HG02588 (cell line): ENCODE measurements around the gene ZMAT5.

Experiments used
- ATAC-seq: cut with Tn5 transposase; IDR thresholded peaks from one replicate; pipeline ENCODE4 v1.9.1; 2021; ENCODE audit warnings: mild to moderate bottlenecking, moderate library complexity; ENCODE audit not compliant: unreplicated experiment

Gene ZMAT5

GRCh38 chr22:29732883-29733282 is 33.9 kb downstream of the ZMAT5 start:
- no peak for ATAC-seq

DNA sequence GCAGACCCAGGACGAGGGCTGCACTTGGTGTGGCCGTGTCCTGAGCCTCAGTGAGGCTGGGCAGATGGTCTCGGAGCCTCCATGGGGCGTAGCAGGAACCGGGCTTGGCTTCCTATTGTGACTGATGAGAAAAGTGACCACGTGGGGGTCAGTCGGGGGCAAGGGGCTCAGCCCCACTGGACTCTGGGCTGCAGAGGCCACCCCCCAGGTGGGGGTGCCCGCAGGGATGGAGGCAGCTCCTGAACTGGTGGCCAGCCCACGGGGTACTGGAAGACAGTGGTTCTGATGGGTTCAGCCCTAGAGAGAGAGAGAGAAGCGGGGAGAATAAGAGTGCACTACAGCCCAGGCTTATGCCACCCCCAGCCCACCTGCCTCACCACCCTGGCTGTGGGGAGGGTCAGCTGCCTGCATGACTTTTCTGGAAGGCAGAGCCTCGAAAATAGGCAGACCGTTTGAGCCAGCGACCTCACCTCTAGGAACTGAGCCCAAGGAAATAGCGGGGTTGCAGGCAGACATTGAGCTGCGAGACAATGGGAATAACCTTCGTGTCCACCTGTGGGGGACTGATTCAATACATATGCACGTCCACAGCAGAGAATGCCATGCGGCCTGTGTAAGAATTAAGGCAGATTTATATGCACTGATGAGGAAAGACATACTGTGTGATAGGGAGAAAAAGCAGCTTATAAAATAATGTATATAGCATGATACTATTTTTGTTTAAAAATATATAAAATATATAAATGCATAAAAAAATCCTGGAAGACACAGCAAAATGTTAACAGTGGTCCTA is 35.6 kb downstream of the ZMAT5 start:
- no peak for ATAC-seq

DNA sequence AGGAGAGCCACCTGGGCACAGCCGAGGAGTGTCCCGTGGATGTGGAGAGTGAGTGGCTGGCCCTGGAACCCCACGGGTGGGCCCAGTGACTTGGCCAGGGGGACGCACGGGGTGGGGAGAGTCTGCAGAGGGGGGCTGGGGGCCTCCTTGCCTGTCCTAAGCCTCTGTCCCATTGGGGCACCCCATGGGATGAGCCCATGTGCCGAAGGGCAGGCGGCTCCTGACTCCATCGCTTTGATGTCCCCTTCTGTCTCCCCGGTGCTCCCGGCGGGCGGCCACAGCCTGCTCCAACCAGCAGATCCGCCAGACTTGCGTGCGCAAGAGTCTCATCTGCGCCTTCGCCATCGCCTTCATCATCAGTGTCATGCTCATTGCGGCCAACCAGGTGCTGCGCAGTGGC is 37.6 kb downstream of the ZMAT5 start:
- no peak for ATAC-seq

DNA sequence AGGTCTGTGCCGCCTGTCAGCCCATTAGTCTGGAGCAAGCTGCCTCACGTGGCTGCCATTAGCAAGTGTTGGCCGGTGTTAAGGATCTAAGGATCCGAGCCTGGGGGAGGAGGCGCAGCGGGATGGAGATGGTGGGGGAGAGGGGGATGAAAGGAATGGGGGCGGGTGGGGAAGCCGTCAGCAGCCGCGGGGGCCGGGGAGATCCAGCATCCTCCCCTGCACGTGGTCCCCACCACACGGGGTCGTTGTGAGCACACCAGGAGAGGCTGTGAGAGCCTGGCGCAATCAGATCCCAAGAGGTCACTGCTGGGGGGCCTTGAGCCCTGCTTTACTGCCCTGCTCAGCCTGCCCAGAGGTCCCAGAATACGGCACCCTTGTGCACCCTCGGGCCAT is 39.7 kb downstream of the ZMAT5 start:
- no peak for ATAC-seq

- ATAC-seq, result no peak
Measured at GRCh38 chr22:29726512-29727130, 40.2 kb downstream of the ZMAT5 start.

- ATAC-seq, result no peak
Measured at GRCh38 chr22:29726106-29726505, 40.7 kb downstream of the ZMAT5 start.

GRCh38 chr22:29724843-29725242 is 42.0 kb downstream of the ZMAT5 start:
- ATAC-seq, result no peak

GRCh38 chr22:29723766-29724165 is 43.0 kb downstream of the ZMAT5 start:
- no peak for ATAC-seq

- ATAC-seq, result no peak
Measured at GRCh38 chr22:29722587-29722986, 44.2 kb downstream of the ZMAT5 start.

DNA sequence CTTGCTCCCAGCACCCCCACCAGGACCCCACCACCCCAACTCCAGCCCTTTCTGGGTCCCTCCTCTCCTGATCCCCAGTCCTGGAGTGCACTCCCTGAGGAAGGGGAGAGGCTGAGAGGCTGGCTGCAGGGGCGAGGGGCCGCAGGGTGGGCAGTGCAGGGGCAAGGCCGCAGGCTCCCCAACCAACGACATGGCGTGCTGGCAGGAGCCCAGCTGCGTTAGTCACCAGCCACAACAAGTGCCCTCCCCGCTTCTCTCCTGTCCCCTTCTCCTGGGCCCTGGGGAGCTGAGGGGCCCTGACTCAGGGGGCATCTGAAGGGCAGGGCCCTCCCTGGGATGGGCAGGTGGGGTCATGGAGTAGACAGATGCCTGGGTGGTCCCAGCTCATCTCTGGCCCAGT is 44.7 kb downstream of the ZMAT5 start:
- no peak for ATAC-seq

DNA sequence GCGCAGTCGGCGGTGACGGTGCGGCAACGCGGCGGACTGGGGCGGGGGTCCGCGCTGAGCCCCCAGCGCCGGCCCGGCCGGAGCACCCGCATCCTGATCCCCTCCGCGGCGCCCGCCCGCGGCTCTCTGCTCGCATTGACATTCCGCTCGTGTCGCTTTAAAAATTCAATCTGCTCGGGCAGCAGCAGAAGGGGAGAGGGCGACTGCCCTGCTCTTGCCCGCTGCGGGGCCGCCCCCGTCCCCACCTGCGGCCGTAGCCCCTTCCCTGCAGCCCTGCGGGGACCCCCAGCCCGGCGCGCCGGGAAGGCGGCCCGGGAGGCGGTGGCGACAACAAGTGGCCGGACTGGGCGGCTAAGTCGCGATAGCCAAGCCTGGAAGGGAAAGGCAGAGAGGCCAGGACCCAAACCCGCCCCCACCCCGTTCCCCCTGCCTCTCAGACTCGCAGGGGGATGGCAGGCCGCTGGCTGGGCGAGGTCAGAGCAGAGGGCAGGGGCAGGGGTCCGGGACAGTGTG is 45.9 kb downstream of the ZMAT5 start:
- no peak for ATAC-seq

GRCh38 chr22:29719899-29720645 is 46.7 kb downstream of the ZMAT5 start, which contains the start of gene CABP7:
CABP7 (plus strand) TSS chr22:29720003; CDS start chr22:29720425, 422 bp downstream.
- ATAC-seq, result no peak

DNA sequence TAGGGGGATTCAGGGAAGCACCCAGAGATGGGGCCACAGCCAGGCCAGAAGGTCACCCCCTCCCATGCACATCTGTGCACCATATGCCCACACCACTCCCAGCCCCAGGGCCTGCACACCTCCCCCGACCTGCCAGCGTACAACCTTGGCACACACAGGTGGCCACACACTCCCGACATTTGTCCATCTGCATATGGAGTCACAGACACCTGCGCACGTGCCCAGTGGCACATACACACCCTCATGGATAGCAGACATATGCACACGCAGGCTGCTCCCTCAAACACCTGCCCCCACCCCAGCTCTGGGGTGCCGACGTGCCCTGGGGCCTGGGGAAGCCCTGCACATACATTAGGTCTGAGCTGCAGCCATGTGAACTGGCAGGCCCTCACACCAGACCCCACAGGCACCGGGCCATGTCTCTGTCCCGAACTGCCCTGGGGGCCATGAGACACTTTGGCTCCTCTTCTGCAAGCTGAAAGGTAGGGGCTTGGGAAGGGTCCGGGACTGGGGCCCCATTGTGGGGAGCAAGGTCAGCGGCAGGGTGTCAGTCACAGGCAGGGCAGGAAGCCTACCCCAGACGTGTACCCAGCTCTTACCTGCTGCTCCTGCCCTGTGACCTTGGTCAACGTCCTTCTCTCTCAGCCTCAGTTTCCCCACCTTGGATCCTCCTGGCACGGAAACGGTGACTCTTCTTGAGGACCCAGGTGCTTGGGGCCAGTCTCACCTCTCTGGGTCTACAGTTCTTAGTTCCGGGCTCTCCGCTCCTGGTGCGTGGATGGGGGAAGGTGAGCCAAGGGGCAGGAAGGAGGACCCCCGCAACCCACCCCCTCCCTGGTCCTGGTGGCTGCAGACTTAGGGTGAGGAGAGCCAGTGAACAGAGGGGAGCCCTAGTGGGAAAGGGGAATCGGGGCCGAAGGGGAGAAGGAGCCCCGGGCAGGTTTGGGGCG is 47.6 kb downstream of the ZMAT5 start:
- no peak for ATAC-seq

- ATAC-seq, result no peak
Measured at GRCh38 chr22:29717789-29718188, 49.0 kb downstream of the ZMAT5 start.

DNA sequence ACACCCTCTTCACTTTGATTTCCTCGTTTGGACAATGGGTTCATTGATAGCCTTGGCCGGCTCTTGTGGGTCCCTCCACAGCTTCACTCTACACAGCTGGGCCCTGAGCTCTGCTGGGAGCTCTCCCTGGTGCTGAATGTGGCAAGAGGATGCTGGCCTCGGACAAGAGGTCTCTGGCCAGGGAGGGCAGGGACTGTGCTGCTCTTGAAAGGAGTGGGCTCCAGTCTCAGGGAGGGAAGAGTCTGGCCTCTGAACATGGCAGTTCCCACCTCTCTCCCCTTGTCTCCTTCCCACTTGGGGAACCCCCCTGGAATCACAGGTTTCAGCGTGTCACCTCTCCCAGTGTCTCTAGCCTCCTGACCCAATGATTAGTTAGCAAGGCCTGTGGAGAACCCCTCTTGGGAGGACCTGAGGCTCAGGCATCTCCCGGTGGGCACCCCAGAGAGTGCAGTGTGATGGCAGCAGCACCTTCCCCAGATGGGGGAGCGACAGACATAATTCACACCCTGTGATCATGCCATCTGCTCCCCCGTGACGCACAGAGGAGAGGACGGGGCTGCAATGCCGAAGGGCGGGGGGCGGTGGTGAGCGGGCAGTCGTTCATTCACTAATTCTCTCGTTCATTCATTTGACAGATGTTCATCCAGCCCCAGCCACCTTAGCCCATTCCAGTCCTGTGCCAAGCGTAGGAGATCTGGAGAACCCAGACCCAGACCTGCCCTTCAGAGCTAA is 49.8 kb downstream of the ZMAT5 start:
- no peak for ATAC-seq

DNA sequence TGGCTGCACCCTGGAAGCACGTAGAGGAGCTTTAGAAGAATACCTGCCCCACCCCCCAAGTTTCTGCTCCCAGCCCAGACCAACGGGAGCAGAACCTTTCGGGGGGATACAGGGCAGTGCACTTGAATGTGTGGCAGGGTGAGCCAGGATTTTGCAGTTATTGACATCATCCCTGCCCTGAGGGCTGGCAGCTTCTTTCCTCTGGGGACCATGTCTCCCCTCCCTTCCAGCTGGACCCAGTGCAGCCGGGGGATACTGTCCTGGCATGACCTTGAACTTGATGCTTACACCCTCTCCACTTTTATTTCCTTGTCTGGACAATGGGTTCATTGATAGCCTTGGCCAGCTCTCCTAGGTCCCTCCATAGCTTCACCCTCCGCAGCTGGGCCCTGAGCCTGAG is 51.1 kb downstream of the ZMAT5 start:
- ATAC-seq, result no peak

GRCh38 chr22:29715240-29715639 is 51.6 kb downstream of the ZMAT5 start:
- no peak for ATAC-seq

DNA sequence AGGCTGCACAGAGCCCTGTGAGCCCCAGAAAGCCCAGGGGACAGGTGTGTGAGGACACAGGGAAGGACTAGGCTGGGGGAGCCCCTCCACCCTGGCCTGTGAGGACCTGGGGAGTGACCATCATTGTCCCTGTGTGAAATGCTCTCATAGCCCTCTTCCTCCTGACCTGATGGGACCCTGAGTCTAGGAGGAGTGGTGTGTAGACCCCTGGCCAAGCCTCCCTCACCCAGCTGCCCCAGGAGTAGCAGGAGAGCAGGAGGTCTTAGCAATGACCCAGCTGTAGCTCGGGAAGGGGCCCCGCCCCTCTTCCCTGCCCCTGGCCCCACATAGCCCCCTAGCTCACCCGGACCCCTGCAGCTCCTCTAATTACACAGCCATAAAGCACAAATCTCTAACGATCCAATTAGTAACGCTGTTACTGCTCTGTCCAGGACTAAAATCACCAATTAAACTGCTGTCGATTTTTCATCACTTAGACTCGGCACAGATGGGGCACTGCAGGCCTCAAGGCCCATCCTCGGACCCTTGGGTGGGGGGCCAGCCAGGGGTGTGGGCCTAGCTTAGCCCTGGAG is 53.6 kb downstream of the ZMAT5 start:
- no peak for ATAC-seq

GRCh38 chr22:29712119-29712518 is 54.7 kb downstream of the ZMAT5 start:
- no peak for ATAC-seq
